GM18951 (cell line): ENCODE measurements around the gene METTL9.

Source experiments
- POLR2A ChIP-seq: IDR thresholded peaks from 4 replicates; pipeline ENCODE4 v1.6.1; 2011; ENCODE audit warnings: mild to moderate bottlenecking; ENCODE audit not compliant: insufficient read length, insufficient read depth; ENCODE audit errors: extremely low read depth
- in situ Hi-C: fragments of 300-500 bp; cut with MboI; formaldehyde crosslinking; loops from one replicate; pipeline ENCODE4 v1.12.0; 2022; ENCODE audit warnings: low sequenced_read_pairs, mixed read lengths, inconsistent platforms; ENCODE audit not compliant: unreplicated experiment

Gene METTL9

DNA sequence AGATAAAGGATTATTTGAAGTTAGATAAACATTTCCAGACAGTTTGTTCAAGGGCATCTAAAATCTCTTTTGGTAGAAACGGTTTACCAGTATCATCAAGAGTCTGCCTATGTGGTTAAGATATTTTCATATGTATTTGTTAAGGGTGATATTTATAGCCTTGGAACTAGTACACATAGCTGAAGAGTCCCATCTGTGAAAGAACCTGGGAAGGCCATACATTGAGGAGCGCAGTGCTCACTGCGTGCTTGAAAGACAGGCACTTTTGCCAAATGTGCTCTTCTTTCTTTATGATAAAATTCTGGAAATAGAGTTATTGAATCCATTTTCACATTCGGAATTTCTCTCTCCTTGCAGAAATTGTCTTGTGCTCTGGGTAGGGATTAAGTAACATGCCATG lies 45.3 kb downstream of the METTL9 start:
- in situ Hi-C loops, result no loop called here
- TF ChIP-seq POLR2A, result no peak

DNA sequence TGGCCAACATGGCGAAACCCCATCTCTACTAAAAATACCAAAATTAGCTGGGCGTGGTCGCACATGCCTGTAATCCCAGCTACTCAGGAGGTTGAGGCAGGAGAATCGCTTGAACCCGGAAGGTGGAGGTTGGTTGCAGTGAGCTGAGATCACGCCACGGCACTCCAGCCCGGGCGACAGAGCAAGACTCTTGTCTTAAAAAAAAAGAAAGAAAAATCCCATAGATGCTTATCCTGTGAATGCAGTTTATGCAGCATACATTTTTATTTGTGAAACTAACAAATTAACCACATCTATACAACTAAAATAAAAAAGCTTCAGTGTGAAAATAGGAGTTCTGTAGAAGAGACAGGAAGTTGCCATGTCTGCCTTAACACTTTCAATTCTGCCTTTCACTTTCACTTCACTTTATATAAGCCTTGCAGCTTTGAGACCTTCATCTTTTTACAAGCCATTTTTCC lies 45.9 kb downstream of the METTL9 start:
- TF ChIP-seq POLR2A, result no peak
- in situ Hi-C loops, result no loop called here

DNA sequence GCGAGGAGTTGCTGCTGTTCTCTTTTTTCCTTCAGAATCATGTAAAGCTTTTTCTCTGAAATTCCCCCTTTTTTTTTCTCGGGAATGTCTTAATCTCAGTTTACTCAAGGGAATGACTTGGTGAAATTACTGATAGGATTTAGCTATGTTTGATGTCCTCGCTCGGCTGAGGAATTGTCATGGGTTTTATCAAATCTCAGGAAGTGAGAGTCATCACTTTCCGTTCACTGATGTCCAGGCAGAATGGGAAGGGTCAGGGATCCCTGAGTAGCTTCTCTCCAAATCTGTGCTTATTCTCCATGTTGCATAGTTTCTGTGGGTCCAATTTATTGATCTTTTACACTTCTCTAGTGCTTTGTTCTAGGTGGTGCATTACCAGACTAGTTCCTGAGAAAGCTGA lies 46.7 kb downstream of the METTL9 start:
- TF ChIP-seq POLR2A, result no peak
- in situ Hi-C loops, result no loop called here

DNA sequence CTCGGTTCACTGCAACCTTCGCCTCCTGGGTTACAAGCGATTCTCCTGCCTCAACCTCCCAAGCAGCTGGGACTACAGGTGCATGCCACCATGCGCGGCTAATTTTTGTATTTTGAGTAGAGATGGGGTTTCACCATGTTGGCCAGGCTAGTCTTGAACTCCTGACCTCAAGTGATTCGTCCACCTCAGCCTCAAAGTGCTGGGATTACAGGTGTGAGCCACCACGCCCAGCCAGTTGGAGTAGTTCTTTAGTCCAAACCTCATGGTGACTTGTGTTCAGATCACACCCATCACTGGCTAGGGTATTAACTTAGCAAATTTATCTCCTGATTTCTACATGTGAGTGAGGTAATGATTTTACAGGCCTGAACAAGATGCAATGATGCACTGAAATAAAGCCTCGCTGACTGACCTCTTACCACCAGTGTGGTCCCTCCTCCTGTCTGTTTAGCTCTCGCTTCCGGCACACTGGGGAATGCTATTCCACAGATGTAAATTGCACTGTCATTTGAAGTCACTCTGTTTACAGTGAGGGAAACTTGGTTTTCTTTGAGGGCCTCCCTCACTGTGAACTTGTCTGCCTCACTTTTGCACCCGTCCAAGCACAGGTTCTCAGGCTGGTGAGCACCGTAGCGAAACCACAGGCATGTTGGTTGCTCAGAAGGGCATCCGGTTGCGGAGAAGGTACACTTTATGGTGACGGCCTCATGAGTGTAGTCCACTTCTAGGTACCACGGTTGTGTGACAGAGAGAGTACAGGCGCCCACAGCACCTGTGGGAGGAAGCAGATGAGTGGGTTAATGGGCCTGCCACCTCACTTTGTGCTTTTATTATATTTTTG lies 47.6 kb downstream of the METTL9 start:
- in situ Hi-C loops, result no loop called here
- TF ChIP-seq POLR2A, result no peak

DNA sequence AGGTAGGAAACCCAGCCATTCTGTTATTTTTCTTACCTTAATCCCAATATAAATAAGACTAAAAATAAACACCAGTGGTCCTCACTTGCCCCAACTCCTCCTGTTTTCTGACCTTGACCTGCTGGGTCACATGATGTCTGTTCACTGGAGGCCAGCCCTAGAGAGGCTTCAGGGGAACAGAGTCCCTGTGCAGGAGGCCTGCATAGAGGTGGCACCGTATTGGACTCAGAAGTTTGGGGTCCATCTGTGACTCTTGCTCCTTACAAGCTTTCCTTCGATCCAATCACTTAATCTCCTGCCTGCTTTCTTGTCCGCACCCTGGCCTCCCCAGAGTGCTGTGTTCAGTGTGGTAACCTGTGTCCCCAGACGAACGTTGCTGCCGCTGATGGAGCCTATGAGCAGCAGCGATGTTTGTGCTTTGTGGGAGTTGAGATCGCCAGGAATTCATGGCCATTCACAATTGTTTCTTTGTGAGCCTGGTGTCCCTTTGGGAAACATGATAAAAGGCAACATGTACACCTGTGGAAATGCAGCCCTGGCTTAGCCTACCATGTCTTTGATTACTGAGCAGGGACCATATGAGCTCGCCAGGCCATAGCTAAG lies 48.3 kb downstream of the METTL9 start:
- TF ChIP-seq POLR2A, result no peak
- in situ Hi-C loops, result no loop called here

DNA sequence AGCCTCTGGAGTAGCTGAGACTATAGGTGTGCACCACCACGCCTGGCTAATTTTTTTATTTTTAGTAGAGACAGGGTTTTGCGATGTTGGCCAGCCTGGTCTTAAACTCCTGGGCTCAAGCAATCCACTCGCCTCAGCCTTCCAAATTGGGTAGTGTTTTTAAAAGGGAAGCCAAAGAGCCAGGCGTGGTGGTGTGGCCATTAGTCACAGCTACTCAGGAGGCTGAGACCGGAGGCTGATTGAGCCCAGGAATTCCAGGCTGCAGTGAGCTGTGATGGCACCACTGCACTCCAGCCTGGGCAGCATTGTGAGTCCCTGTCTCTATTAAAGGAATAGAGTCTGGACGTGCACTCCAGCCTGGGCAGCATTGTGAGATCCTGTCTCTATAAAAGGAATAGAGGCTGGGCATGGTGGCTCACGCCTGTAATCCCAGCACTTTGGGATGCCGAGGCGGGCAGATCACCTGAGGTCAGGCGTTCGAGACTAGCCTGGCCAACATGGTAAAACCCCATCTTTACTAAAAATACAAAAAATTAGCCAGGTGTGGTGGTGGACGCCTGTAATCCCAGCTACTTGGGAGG lies 50.5 kb downstream of the METTL9 start:
- in situ Hi-C loops, result loop anchor here (10.0 kb wide), 1 partner anchor 65 kb away; no protein-coding TSS in a partner anchor

DNA sequence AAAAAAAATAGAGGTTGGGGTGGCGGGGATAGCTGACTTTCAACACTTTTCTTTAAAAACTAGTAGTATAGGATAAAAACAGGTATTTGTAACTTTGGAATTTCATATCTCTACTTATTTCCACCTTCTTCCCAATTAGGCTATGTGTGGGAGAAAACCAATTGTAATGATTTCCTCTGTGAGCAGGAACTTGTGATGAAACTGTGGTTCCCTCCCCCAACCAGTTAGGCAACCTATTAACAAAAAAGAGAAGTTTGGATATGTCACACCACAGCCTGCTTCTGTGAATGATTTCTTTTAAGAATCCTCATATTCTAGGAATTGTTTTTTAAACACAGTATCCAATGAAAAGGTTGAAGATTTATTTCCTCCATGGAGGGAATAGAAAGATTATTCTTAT lies 51.1 kb downstream of the METTL9 start:
- in situ Hi-C loops, result loop anchor here (10.0 kb wide), 1 partner anchor 64 kb away; no protein-coding TSS in a partner anchor
- TF ChIP-seq POLR2A, result no peak

DNA sequence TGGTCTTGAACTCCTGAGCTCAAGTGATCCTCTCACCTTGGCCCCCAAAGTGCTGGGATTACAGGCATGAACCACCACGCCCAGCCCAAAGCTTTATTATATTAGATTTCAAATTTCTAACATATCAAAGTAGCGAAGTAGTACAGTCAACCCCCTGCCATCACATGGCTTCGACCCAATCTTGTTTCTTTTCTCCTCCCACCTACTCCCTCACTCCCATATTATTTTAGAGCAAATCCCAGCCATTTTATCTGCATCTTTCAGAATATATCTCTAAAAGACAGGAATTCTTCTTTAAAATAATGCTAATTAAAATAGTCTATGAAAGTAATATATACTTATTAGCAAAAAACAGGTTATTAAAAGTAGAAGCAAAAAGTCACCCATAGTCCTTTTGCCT lies 52.1 kb downstream of the METTL9 start:
- in situ Hi-C loops, result loop anchor here (10.0 kb wide), 1 partner anchor 63 kb away; no protein-coding TSS in a partner anchor
- no peak for TF ChIP-seq POLR2A

DNA sequence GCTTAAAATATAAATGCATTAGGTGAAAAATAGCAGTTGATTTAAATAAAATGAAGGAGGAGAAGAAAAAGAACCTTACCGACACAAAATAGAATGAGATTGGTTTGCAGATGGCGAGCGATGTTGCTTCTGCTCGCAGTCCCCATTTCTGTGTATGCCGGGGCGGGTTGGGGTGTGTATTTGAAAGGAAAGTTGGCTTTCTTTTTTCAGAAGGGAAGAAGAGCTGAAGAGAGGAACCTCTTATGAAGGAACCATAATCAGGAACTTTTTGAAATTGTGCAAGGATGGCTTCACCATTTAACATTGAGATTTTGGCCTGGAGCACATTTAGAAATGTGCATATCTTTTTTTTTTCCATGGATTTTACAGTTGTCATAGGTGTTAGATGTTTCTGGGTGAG lies 53.1 kb downstream of the METTL9 start, which contains the start of gene IGSF6:
Gene IGSF6, minus strand, starts transcription at position 156 of the 400 bp plus-strand sequence. Its CDS starts 10 bp downstream, at position 146.
- in situ Hi-C loops, result loop anchor here (10.0 kb wide), 1 partner anchor 62 kb away; no protein-coding TSS in a partner anchor

DNA sequence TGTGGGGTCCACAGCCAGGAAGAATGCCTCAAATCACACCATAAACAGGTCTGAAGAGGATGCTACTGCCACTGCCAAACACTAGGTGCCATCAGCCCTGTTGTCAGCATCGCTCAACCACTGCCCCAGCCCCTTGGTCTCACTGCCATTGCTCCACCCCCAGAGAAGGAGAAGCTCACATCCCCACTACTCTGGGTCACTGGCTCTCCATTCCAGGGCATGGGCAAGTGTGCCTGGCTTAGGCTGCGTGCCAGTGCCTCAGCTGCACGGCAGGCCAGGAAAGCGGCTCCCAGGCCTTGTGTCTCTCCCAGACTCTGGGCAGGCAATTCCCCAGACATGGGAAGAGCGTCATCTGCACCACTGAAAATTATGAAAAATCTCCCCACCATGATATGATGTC lies 54.2 kb downstream of the METTL9 start:
- in situ Hi-C loops, result loop anchor here (10.0 kb wide), 1 partner anchor 61 kb away; no protein-coding TSS in a partner anchor
- no peak for TF ChIP-seq POLR2A

More for the DNA sequence above, 53.1 kb downstream of the METTL9 start, which contains the start of gene IGSF6:
- TF ChIP-seq POLR2A, result no peak

DNA sequence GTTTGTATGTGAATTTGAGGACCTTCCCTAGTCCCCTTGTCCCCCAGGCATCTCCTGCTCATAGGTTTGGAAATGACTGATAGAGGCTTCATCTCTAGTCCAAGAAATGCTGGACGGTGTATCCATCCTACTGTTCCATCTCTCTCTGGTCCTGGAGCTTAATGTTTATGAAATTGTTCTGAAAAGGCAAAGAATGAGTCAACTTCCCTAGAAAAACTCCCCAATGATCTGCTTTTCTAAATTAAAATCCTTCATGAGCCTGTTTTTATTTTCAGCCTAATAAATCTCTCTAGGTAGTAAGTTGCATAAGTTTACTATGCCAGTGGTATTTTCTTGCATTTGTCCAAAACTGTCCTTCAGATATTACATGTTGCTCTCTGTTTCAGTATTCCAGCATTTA lies 55.1 kb downstream of the METTL9 start:
- in situ Hi-C loops, result loop anchor here (10.0 kb wide), 1 partner anchor 60 kb away; no protein-coding TSS in a partner anchor

DNA sequence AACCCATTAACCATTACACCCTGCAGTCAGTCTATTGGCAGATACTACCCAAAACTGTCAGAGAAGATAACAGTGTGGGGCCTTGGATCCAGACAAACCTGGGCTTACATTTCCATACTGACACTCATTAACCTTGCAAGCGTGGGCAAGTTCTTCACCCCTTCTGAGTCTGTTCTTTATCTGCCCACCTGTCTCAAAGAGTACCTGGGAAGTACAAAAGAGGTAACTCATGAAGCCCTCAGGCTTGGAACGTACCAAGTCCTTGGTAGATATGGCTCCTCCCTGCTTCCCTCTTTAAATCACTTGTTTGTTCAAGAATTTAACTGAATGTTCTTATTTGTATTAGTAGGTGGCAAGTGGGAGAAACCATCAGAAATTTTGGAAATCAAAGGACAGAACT lies 55.5 kb downstream of the METTL9 start:
- TF ChIP-seq POLR2A, result no peak
- in situ Hi-C loops, result loop anchor here (10.0 kb wide), 1 partner anchor 60 kb away; no protein-coding TSS in a partner anchor

More for the DNA sequence above, 55.1 kb downstream of the METTL9 start:
- TF ChIP-seq POLR2A, result no peak

DNA sequence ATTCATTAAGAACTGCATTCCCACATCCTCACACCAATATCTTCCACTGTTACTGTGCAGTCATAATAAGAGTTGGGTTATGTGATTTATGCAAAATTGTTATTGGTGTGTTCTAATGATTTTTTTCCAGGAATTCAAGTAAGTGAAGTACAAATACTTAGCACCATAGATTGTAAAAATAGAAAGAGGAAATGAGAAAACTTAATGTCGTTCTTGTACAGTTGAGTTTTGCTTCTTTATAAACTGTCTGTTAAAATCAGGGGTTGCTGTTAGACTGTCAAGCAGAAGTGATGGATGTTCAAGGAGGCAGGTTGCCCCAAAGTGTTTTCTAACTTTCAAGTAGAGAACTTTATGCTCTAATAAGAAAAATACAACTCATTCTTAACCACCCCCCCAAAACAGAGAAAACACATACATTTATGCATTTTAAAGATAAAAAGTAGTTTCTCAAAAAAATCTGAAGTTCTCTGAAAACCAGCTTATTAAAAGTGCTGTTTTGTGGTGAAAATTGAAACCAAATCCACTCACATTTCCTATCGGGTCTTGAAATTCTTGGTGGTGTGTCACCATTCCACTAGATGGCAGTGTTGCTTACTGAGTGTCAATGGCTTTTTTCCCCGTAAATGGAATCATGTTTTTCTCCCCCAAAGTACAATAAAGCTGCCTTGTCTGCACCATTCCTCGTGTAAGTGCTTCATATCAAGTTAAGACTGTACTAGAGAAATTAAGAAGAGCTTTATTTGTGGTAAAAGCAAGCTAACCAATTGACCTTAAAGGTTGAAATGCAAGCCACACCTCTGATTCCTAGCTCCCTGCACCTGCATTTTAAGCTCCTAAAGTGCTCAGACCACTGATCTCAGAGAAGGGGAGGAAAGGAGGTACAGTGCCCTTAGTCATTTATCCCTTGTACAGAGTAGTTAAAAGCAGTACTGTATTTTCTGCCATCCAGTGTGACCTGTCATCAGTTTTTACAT lies 57.7 kb downstream of the METTL9 start:
- in situ Hi-C loops, result loop anchor here (10.0 kb wide), 1 partner anchor 58 kb away; no protein-coding TSS in a partner anchor
- no peak for TF ChIP-seq POLR2A
